ENCODE measurements around the gene MRPL40.

The MRPL40 gene

DNA sequence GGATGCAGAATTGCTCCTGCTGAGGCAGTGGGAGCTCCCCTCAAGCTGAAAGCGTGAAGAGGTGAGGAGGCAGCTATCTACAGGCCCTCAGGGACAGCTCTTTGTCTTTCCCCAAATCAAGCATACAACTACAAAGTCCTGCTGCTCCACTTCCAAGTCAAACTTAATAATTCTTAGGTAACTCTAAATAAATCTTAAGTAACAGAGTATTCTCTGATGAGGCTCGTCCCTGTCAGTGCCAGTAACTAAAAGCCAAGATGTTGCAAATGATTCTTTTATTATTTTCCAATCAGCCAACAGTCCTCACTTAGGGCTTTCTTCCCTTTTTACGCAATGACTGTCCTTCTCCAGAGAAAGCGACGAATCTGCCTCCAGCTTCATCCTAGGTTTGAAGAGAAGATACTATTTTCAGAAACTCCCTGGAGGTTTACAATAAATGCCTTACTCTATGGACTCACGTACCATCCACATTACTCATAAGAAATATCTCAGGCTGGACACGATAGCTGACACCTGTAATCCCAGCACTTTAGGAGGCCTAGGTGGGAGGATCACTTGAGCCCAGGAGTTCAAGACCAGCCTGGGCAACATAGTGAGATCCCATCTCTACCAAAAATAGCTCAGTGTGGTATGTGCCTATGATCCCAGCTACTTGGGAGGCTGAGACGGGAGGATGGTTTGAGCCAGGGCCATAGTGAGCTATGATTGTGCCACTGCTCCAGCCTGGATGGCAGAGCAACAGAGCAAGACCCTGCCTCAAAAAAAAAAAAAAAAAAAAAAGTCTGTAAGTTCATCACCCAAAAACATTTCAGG, 18.2 kb downstream of the MRPL40 start:
- H3K4me3 ChIP-seq (ENCODE audit: low read depth, low read length), result no peak overlapping the region
- TF ChIP-seq POLR2A (IDR thresholded peaks at IDR 0.05; ENCODE audit: extremely low read depth, insufficient read length) (no peak), CTCF (IDR thresholded peaks at IDR 0.05; ENCODE audit: low read depth, low read length) (no peak), MYC (IDR thresholded peaks at IDR 0.05; ENCODE audit: low read depth, low read length) (no peak)
- TF ChIP-seq, protein P1, sequence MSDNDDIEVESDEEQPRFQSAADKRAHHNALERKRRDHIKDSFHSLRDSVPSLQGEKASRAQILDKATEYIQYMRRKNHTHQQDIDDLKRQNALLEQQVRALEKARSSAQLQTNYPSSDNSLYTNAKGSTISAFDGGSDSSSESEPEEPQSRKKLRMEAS (IDR thresholded peaks at IDR 0.05; ENCODE audit: low read depth, low read length), result no peak
- DNase-seq (ENCODE audit: low read depth), result no peak

DNA sequence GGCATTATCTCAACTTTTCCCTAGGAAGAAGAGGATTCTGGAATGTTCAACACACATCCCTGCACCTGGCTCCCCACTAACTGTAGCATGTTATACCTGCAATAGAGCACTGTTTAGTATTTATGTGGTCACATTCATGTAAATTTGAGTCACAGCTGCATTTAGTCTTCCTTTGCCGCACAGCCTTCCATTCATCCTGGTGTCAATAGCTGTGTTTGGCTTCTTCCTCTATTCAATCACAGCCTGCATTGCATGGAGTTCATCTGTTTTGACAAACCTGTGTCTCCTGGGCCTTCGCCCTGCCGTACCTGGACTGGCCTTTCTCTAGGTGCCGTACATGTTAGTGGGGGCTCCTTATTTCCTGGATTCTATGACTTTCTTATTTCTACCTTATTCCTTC, 19.2 kb downstream of the MRPL40 start:
- DNase-seq (ENCODE audit: low read depth), result no peak
- no peak overlapping the region for H3K4me3 ChIP-seq (ENCODE audit: low read depth, low read length)
- no peak for TF ChIP-seq CTCF (IDR thresholded peaks at IDR 0.05; ENCODE audit: low read depth, low read length)

GRCh38 chr22:19453718-19454117, 21.4 kb downstream of the MRPL40 start:
- no peak overlapping the region for H3K4me3 ChIP-seq (ENCODE audit: low read depth, low read length)
- TF ChIP-seq, protein P1 (IDR thresholded peaks at IDR 0.05; ENCODE audit: low read depth, low read length), result no peak
- no peak for TF ChIP-seq MYC (IDR thresholded peaks at IDR 0.05; ENCODE audit: low read depth, low read length)
- TF ChIP-seq POLR2A (IDR thresholded peaks at IDR 0.05; ENCODE audit: extremely low read depth, insufficient read length), result no peak
- TF ChIP-seq CTCF (IDR thresholded peaks at IDR 0.05; ENCODE audit: low read depth, low read length), result no peak
- DNase-seq (ENCODE audit: low read depth), result no peak

- no peak for DNase-seq (ENCODE audit: low read depth)
- no peak overlapping the region for H3K4me3 ChIP-seq (ENCODE audit: low read depth, low read length)
- TF ChIP-seq, protein P1 (IDR thresholded peaks at IDR 0.05; ENCODE audit: low read depth, low read length), result no peak
- TF ChIP-seq POLR2A (IDR thresholded peaks at IDR 0.05; ENCODE audit: extremely low read depth, insufficient read length), result no peak
Observed at GRCh38 chr22:19454156-19454555, 21.8 kb downstream of the MRPL40 start.

- no peak overlapping the region for H3K4me3 ChIP-seq (ENCODE audit: low read depth, low read length)
- TF ChIP-seq, protein P1 (IDR thresholded peaks at IDR 0.05; ENCODE audit: low read depth, low read length), result no peak
- TF ChIP-seq POLR2A (IDR thresholded peaks at IDR 0.05; ENCODE audit: extremely low read depth, insufficient read length) (no peak), MYC (IDR thresholded peaks at IDR 0.05; ENCODE audit: low read depth, low read length) (no peak), CTCF (IDR thresholded peaks at IDR 0.05; ENCODE audit: low read depth, low read length) (no peak)
- DNase-seq (ENCODE audit: low read depth), result no peak
Observed at GRCh38 chr22:19455033-19455432, 22.7 kb downstream of the MRPL40 start.

DNA sequence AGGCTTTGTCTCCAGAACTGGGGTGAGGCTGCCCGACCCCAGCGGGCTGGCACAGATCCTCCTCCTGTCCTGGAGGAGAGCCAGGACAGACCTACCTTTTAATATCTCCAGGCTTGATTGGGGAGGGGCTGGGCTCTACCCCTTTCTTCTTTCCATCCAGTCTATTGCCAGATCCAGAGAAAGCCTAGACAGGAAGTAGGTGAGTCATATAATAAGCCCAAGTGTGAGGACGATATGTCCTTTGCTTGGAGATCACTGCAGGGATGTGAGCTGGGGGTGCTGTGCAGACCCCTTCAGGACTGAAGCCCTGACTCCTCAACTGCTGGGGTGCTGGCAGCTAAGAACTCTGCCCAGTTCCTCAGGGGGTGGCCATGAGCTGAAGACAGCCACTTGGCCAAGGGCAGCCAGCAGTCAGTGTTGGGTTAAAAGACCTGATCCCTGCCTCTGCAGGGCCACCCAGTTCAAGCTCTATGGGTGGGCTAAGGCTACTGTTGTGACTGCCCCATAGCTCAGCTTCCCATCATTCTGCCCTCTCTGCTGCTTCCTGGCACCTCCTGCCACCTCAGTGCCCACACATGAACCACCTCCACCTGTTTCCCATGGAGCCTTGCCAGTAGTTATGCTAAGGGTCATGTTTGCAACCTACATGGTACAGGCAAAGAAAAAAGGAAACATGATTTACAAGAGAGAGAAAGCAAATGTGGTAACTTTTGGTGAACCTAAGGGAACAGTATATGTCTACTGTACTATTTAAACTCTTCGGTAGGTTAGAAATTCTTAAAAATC, 23.4 kb downstream of the MRPL40 start:
- no peak for DNase-seq (ENCODE audit: low read depth)
- no peak overlapping the region for H3K4me3 ChIP-seq (ENCODE audit: low read depth, low read length)
- TF ChIP-seq MYC (IDR thresholded peaks at IDR 0.05; ENCODE audit: low read depth, low read length) (no peak), POLR2A (IDR thresholded peaks at IDR 0.05; ENCODE audit: extremely low read depth, insufficient read length) (no peak), CTCF (IDR thresholded peaks at IDR 0.05; ENCODE audit: low read depth, low read length) (no peak)
- TF ChIP-seq, protein P1 (IDR thresholded peaks at IDR 0.05; ENCODE audit: low read depth, low read length), result no peak
